Ectodermal cell (in vitro differentiated cells): Measurements from ENCODE around the gene OTOG.

Source experiments
- H3K27ac ChIP-seq: 2 replicates; pipeline ENCODE4 v1.7.0; 2013; ENCODE audit warnings: mild to moderate bottlenecking, low read depth, low read length; ENCODE audit not compliant: insufficient read depth, poor library complexity, severe bottlenecking
- H3K27me3 ChIP-seq: 2 replicates; pipeline ENCODE4 v1.7.0; 2013; ENCODE audit warnings: mild to moderate bottlenecking, low read length; ENCODE audit not compliant: insufficient read depth, control insufficient read depth, poor library complexity, severe bottlenecking
- H3K36me3 ChIP-seq: one replicate; pipeline ENCODE4 v1.7.0; 2013; ENCODE audit warnings: low read length; ENCODE audit not compliant: control insufficient read depth, insufficient read depth
- H3K4me1 ChIP-seq: one replicate; pipeline ENCODE4 v1.7.0; 2013; ENCODE audit warnings: low read length; ENCODE audit not compliant: control insufficient read depth, insufficient read depth
- H3K4me3 ChIP-seq: 2 replicates; pipeline ENCODE4 v1.7.0; 2013; ENCODE audit warnings: low read depth, low read length, control low read depth; ENCODE audit not compliant: insufficient read depth
- H3K9me3 ChIP-seq: 2 replicates; pipeline ENCODE4 v1.7.0; 2013; ENCODE audit warnings: mild to moderate bottlenecking, low read length, moderate library complexity; ENCODE audit not compliant: control insufficient read depth
- WGBS, 2 experiments: methylation state at CpG; one replicate each; pipeline ENCODE4 v1.1.7; 2013; ENCODE audit warnings: missing lambda C conversion rate in 2 of 2; 5-methylcytosine and 5-hydroxymethylcytosine counted together

The OTOG gene

DNA sequence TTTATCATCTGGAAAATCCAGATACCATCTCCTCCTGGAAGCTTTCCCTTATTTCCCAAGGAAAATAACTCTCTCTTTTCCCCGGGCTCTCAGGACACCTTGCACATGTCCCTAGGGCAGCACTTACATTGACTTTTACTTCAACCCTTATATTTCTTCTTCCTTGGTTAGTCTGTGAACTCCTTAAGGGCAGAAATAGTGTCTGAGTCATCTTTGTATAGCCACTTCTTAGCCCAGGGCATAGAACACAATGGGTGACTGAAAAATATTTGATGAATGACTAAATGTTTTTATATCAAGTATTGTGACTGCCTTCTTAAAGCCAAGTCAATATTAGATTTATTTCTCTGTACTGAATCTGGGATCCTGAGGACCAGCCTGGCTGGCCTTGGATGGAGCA, 126.9 kb downstream of the OTOG start:
- WGBS, 2 experiments, result 94 to 97% methylated on average over 1 of the region's 1 CpG
- H3K27me3 ChIP-seq, result peaks cover 5% of the 10 kb centered on the region

DNA sequence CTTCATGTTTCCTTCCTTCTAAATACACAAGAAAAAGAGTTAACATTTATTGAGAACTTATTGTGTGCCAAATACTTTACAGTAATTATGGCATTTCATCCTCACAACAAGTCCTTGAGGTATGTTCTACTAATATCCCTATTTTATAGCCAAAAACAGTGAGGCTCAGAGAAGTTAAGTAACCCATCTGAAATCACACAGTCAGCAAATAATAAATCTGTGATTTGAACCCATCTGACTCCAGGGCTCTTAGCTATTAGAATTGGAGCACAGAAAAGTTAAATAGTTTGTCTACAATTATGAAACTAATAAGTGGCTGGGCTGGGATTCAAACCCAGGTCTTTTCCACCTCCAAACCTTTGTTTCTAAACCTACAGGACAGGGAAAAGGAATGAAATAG, 135.8 kb downstream of the OTOG start:
- Histone ChIP-seq H3K27me3 (no peaks in the 10 kb centered on the region), H3K4me3 (no peak overlapping the region), H3K4me1 (peaks cover 1% of the 10 kb centered on the region), H3K9me3 (no peaks in the 10 kb centered on the region), H3K36me3 (no peaks in the 10 kb centered on the region), H3K27ac (no peak overlapping the region)

More for the DNA sequence above, 126.9 kb downstream of the OTOG start:
- no peaks in the 10 kb centered on the region for H3K4me1 ChIP-seq
- H3K27ac ChIP-seq, result no peak overlapping the region
- H3K9me3 ChIP-seq, result no peaks in the 10 kb centered on the region
- H3K4me3 ChIP-seq, result no peak overlapping the region
- H3K36me3 ChIP-seq, result no peaks in the 10 kb centered on the region

DNA sequence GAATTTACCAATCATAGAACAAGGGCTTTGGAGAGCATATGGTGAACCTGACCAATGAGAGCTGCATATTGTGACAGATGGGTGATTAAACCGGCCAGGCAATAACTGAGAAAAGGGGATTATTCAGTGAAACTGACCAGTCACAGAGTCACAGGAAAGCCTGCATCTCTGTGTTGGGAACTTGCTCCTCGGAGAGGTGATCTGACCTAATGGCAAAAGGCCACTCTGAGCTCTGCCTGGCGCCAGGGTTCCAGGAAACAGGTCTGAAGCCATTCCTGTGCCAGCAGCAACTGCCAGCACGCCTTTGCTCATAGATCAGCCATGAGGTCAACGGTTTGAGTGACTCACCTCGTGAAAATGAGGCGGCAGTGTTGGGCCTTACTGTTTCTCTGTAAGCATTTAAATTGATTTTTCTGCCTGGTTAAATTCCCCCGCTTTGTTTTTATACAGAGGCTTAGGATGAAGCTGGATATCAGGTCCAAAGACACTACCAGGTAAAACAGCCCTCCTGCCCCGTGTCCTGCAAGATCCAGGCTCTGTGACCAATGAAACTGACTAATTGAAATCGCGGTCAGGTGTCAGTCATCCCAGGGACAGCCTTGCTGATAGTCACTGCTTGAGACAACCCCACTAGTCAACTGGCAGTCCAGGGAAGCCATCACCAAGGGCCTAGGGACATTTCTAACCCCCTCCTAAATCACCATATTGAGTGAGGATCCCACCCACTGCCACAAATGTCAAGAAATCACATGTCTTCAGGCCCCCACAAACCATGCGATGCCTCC, 136.5 kb downstream of the OTOG start:
- no peaks in the 10 kb centered on the region for H3K36me3 ChIP-seq
- H3K27ac ChIP-seq, result no peak overlapping the region
- H3K4me3 ChIP-seq, result no peak overlapping the region
- no peaks in the 10 kb centered on the region for H3K27me3 ChIP-seq
- H3K4me1 ChIP-seq, result peaks cover 2% of the 10 kb centered on the region
- H3K9me3 ChIP-seq, result no peaks in the 10 kb centered on the region
- WGBS, 2 experiments, result 87 to 89% methylated on average over 12 of the region's 12 CpGs

DNA sequence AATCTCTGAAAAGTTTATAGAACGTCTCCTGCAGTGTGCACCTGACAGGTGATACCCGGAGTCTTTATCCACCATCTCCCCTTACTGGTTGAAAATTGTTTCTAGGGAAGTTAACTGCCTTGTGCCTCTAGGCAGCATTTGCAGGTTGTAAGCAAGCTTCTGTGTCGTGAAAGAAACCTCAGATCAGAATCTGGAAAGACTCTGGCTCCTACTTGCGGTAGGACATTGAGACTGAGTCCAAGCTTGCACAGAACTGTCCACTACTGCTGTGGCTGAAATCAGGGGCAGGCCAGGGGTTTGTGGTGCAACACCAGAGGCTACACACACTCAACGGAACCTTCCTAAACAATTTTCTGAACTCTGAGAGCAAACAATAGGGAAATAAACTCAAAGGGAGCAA, 137.5 kb downstream of the OTOG start:
- WGBS, 2 experiments, result 88 to 95% methylated on average over 5 of the region's 5 CpGs
- H3K27ac ChIP-seq, result no peak overlapping the region
- H3K4me3 ChIP-seq, result no peak overlapping the region
- peaks cover 2% of the 10 kb centered on the region for H3K4me1 ChIP-seq
- no peaks in the 10 kb centered on the region for H3K9me3 ChIP-seq
- no peaks in the 10 kb centered on the region for H3K27me3 ChIP-seq
- no peaks in the 10 kb centered on the region for H3K36me3 ChIP-seq

DNA sequence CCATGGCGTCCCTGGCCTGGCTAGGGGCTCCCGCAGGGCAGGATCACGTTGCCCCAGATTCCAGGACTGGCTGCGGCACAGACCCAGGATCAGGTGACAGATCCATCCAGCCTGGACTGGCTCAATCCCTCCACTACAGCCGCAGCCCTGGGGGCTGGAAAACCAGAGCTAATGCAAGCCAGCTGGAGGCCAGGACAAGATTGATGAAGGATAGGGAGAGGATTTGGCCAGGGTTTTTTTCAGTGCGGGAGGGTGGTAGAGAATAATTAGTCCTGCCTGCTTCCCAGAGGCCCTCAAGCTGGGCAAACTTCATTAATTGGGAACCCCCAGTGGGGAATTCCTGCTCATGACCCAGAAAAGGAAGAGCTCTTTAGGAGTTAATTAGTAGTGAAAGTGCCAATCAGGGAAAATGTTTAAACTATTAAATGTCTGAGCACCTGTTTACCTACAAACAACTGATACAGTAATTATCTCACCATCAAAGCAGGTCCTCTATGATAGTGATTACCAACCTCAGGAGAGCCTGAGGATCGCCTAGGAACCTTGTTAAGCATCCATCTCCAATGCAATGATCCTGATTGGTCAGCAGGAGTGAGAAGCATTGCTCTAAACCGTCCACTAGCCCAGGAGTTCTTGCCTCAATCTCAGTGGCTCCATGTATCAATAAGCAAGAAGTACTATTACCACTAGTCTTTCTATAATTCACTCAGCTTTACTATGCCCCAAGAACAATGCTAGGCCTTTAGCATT, 139.3 kb downstream of the OTOG start:
- 56 to 63% methylated on average over 8 of the region's 8 CpGs for WGBS, 2 experiments
- Histone ChIP-seq H3K4me1 (peaks cover 2% of the 10 kb centered on the region), H3K27me3 (no peaks in the 10 kb centered on the region), H3K4me3 (no peak overlapping the region), H3K36me3 (no peaks in the 10 kb centered on the region), H3K27ac (no peak overlapping the region), H3K9me3 (no peaks in the 10 kb centered on the region)

DNA sequence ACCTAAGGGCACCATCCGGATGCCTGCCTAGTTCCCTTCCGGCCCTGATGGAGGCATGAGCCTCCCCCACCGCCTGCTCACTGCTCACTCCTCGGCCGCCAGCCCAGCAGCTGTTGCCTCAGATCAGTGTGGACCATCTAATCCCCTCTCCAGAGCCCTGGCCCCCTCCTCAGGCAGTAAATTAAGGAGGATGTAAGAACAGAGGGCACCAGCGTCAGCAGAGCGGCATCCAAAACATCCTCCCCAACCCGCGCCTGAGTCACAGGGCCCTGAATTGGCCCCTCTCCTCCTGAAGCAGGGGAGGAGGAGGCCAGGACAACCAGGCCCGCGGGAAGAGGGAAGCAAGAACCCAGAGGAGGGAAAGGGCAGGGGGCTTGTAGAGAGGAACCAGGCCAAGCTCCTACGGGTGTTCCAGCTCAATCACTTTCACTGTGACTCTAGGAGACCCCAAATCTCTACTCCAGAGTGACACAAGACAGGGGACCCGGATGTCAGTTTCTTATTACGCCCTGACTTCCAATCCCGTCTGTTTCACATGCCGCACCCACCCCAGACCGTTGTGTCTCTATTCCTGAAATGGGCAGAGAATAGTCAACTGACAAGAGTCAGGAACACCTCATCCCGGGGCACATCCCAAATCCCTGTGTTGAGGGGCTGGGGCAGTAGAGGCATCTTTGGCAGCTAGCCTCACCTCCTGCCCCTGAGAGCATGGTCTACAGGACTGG, 141.0 kb downstream of the OTOG start:
- peaks cover 2% of the 10 kb centered on the region for H3K4me1 ChIP-seq
- no peak overlapping the region for H3K27ac ChIP-seq
- WGBS, 2 experiments, result 89 to 93% methylated on average over 18 of the region's 18 CpGs
- H3K36me3 ChIP-seq, result no peaks in the 10 kb centered on the region
- H3K4me3 ChIP-seq, result no peak overlapping the region
- no peaks in the 10 kb centered on the region for H3K27me3 ChIP-seq
- H3K9me3 ChIP-seq, result no peaks in the 10 kb centered on the region

DNA sequence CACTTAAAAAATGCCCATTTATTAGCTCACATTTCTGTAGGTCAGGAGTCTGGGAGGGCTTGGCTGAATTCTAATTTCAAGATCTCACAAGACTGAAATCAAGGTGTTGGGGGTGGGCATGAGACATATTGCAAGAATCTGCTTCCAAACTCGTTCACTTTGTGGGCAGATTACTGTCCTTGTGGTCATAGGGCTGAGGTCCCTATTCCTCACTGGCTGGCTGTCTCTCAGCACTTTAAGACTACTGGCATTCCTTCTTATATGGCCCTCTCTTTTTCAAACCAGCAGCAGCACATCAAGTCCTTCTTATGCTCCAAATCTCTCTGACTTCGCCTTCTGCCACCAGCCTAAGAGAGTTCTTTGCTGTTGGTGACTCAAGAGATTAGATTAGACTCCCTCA, 144.5 kb downstream of the OTOG start:
- no peak overlapping the region for H3K4me3 ChIP-seq
- H3K4me1 ChIP-seq, result peaks cover 8% of the 10 kb centered on the region
- H3K27me3 ChIP-seq, result peaks cover 27% of the 10 kb centered on the region
- H3K9me3 ChIP-seq, result no peaks in the 10 kb centered on the region
- H3K36me3 ChIP-seq, result no peaks in the 10 kb centered on the region
- no peak overlapping the region for H3K27ac ChIP-seq
- WGBS, 2 experiments, result 89% methylated on average over 2 of the region's 2 CpGs

DNA sequence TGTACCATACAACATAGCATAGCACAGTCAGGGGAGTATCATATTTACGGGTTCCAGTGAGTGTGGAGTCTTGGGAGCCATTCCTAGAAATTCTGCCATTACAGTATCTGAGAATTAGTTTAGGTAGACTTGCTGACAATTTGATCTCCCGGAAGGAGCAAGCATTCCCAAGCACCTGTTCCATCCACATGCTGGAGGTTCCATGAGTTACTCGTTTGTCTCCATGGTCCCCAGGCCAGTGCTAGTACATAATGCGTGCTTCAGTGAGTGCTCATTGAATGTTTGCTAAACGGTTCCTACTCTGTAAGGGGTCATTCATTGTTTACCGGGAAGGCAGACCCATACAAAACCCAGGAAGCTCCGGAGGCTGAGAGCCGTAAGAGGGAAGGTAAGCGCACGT, 144.9 kb downstream of the OTOG start:
- Histone ChIP-seq H3K36me3 (no peaks in the 10 kb centered on the region), H3K4me3 (no peak overlapping the region), H3K9me3 (no peaks in the 10 kb centered on the region), H3K4me1 (peaks cover 8% of the 10 kb centered on the region), H3K27ac (no peak overlapping the region), H3K27me3 (peaks cover 31% of the 10 kb centered on the region)
- WGBS, 2 experiments, result 60 to 62% methylated on average over 10 of the region's 10 CpGs

DNA sequence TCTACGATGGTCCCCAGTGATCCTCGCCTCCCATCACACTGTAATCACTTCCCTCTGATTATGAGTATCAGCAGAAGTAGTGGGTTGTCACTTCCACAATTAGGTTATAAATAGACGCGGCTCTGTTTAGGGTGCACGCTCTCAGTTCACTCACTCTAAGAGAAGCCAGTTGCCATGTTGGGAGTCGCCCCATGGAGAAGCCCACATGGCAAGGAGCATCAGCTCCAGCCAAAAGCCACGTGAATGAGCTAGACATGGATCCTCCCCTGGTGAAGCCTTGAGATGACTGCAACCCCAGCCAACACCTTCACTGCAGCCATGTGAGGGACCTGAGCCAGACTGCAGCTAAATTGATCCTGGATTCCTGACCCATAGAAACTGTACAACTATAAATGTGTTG, 145.9 kb downstream of the OTOG start:
- Histone ChIP-seq H3K9me3 (no peaks in the 10 kb centered on the region), H3K4me3 (no peak overlapping the region), H3K27ac (no peak overlapping the region), H3K4me1 (peaks cover 6% of the 10 kb centered on the region), H3K27me3 (peaks cover 37% of the 10 kb centered on the region), H3K36me3 (no peaks in the 10 kb centered on the region)
- 93 to 94% methylated on average over 7 of the region's 7 CpGs for WGBS, 2 experiments

DNA sequence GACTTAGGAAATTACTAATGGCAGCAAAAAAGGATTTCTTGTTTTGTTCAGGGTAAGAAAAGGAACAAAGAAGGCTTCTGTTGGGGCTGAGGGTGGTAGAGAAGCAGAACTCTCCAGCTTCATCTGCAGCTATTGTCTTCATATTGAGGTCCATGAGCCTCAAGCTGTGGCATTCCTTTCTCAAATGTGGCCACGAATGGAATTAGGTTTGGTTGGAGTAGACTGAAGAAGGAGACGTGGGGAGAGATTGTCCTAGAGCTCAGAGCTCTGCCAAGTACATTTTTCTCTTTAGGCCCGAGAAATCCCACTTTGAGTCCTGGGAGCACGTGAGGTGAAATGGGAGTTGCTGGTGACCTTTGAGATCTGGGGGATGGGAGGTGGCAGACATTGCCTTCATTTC, 146.5 kb downstream of the OTOG start:
- Histone ChIP-seq H3K4me1 (peaks cover 6% of the 10 kb centered on the region), H3K27me3 (peaks cover 37% of the 10 kb centered on the region), H3K4me3 (no peak overlapping the region), H3K9me3 (no peaks in the 10 kb centered on the region), H3K27ac (no peak overlapping the region), H3K36me3 (no peaks in the 10 kb centered on the region)
- WGBS, 2 experiments, result 70 to 73% methylated on average over 4 of the region's 4 CpGs
